ENCODE results near the gene YTHDC2. TPM values are rescaled to one million over a fixed set of nuclear protein-coding genes. Genes with fewer than 3 reads are reported as not detected.
"Not testable (repeated sequence)": the region's sequence is repeated elsewhere in the genome, so short reads cannot be mapped to it uniquely, and the experiment has no call there.

YTHDC2 gene
- total RNA-seq, 1 experiment from 2014 or later: 63.8 TPM

GRCh38 chr5:113598150-113598549 is 84.7 kb downstream of the YTHDC2 start:
- H3K27ac ChIP-seq (ENCODE audit: low read length): no peak overlapping the region
- no peak overlapping the region for H3K4me3 ChIP-seq (ENCODE audit: low read length)
- H3K36me3 ChIP-seq (ENCODE audit: insufficient read depth, low read length): peaks cover 25% of the 10 kb centered on the region; the same call in 1 of the 2 replicates
- no peak overlapping the region for H3K4me2 ChIP-seq (ENCODE audit: low read depth, low read length, poor library complexity, severe bottlenecking)
- H2AFZ ChIP-seq (ENCODE audit: low read length): no peak overlapping the region
- H3K9me3 ChIP-seq (ENCODE audit: low read length): no peaks in the 10 kb centered on the region
- H3K9ac ChIP-seq (ENCODE audit: low read length): no peak overlapping the region
- no peaks in the 10 kb centered on the region for H3K4me1 ChIP-seq (ENCODE audit: low read length)
- no peaks in the 10 kb centered on the region for H3K27me3 ChIP-seq (ENCODE audit: low read length)
- H4K20me1 ChIP-seq (ENCODE audit: insufficient read depth, low read depth, low read length): no peaks in the 10 kb centered on the region
- H3K9me2 ChIP-seq (replicated peaks; ENCODE audit: insufficient read depth, low read length): no peaks in the 10 kb centered on the region
- no peaks in the 10 kb centered on the region for H3K79me2 ChIP-seq (ENCODE audit: low read length)
- no peak for DNase-seq

DNA sequence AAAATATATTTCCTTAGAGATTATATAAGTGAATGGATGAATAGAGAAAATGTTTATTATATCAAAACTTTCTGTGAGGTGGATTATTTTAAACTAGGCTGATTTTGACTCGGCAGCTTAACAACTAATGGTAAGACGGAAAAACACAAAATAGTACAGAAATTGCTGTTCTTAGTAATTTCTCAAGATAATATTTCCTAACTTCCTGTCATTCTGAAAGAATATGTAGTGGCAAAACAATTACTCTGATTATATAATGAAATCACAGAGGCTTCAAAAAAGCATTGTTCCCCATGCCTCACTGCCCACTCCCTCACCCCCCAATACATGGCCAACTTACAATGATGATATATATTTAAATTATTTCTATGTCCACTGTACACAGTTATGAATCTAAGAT is 85.4 kb downstream of the YTHDC2 start:
- H3K27me3 ChIP-seq (ENCODE audit: low read length): no peaks in the 10 kb centered on the region
- no peak overlapping the region for H2AFZ ChIP-seq (ENCODE audit: low read length)
- H3K4me3 ChIP-seq (ENCODE audit: low read length): no peak overlapping the region
- no peak for DNase-seq
- no peaks in the 10 kb centered on the region for H3K79me2 ChIP-seq (ENCODE audit: low read length)
- no peak overlapping the region for H3K27ac ChIP-seq (ENCODE audit: low read length)
- no peak overlapping the region for H3K4me2 ChIP-seq (ENCODE audit: low read depth, low read length, poor library complexity, severe bottlenecking)
- peaks cover 18% of the 10 kb centered on the region; the same call in 1 of the 2 replicates for H3K36me3 ChIP-seq (ENCODE audit: insufficient read depth, low read length)
- H3K9ac ChIP-seq (ENCODE audit: low read length): no peak overlapping the region
- H3K9me2 ChIP-seq (replicated peaks; ENCODE audit: insufficient read depth, low read length): no peaks in the 10 kb centered on the region
- no peaks in the 10 kb centered on the region for H3K9me3 ChIP-seq (ENCODE audit: low read length)
- no peaks in the 10 kb centered on the region for H4K20me1 ChIP-seq (ENCODE audit: insufficient read depth, low read depth, low read length)
- H3K4me1 ChIP-seq (ENCODE audit: low read length): no peaks in the 10 kb centered on the region

- no peaks in the 10 kb centered on the region for H4K20me1 ChIP-seq (ENCODE audit: insufficient read depth, low read depth, low read length)
- no peak overlapping the region for H3K4me2 ChIP-seq (ENCODE audit: low read depth, low read length, poor library complexity, severe bottlenecking)
- no peak overlapping the region for H3K27ac ChIP-seq (ENCODE audit: low read length)
- no peaks in the 10 kb centered on the region for H3K9me2 ChIP-seq (replicated peaks; ENCODE audit: insufficient read depth, low read length)
- H3K4me1 ChIP-seq (ENCODE audit: low read length): no peaks in the 10 kb centered on the region
- no peaks in the 10 kb centered on the region for H3K9me3 ChIP-seq (ENCODE audit: low read length)
- H2AFZ ChIP-seq (ENCODE audit: low read length): no peak overlapping the region
- no peak overlapping the region for H3K9ac ChIP-seq (ENCODE audit: low read length)
- DNase-seq: no peak
- no peaks in the 10 kb centered on the region for H3K79me2 ChIP-seq (ENCODE audit: low read length)
- peaks cover 9% of the 10 kb centered on the region; the same call in 1 of the 2 replicates for H3K36me3 ChIP-seq (ENCODE audit: insufficient read depth, low read length)
- H3K4me3 ChIP-seq (ENCODE audit: low read length): no peak overlapping the region
- H3K27me3 ChIP-seq (ENCODE audit: low read length): no peaks in the 10 kb centered on the region
These were observed 86.9 kb downstream of the YTHDC2 start for GRCh38 chr5:113600255-113600905.

GRCh38 chr5:113601423-113601822 is 87.9 kb downstream of the YTHDC2 start:
- Histone ChIP-seq H3K27me3 (ENCODE audit: low read length) (no peaks in the 10 kb centered on the region), H4K20me1 (ENCODE audit: insufficient read depth, low read depth, low read length) (no peaks in the 10 kb centered on the region), H2AFZ (ENCODE audit: low read length) (no peak overlapping the region), H3K9ac (ENCODE audit: low read length) (no peak overlapping the region), H3K4me3 (ENCODE audit: low read length) (no peak overlapping the region), H3K79me2 (ENCODE audit: low read length) (no peaks in the 10 kb centered on the region), H3K9me3 (ENCODE audit: low read length) (no peaks in the 10 kb centered on the region), H3K36me3 (ENCODE audit: insufficient read depth, low read length) (peaks cover 7% of the 10 kb centered on the region; the same call in 1 of the 2 replicates), H3K4me2 (ENCODE audit: low read depth, low read length, poor library complexity, severe bottlenecking) (no peak overlapping the region), H3K4me1 (ENCODE audit: low read length) (peaks cover 5% of the 10 kb centered on the region; the same call in 1 of the 2 replicates), H3K27ac (ENCODE audit: low read length) (no peak overlapping the region), H3K9me2 (replicated peaks; ENCODE audit: insufficient read depth, low read length) (no peaks in the 10 kb centered on the region)
- DNase-seq: no peak

DNA sequence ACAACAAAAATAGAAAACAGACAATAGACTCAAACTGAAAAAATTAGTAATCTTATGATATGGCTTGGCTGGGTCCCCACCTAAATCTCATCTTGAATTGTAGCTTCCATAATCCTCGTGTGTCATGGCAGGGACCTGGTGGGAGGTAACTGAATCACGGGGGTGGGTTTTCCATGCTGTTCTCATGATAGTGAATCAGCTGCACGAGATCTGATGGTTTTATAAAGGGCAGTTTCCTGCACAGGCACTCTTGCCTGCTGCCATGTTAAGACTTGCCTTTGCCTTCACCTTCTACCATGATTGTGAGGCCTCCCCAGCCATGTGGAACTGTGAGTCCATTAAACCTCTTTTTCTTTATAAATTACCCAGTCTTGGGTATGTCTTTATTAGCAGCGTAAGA is 89.8 kb downstream of the YTHDC2 start:
- not testable (repeated sequence) for H3K4me2 ChIP-seq (ENCODE audit: low read depth, low read length, poor library complexity, severe bottlenecking); H3K27ac ChIP-seq (ENCODE audit: low read length); H3K9me2 ChIP-seq (replicated peaks; ENCODE audit: insufficient read depth, low read length); H4K20me1 ChIP-seq (ENCODE audit: insufficient read depth, low read depth, low read length); H3K79me2 ChIP-seq (ENCODE audit: low read length); H3K36me3 ChIP-seq (ENCODE audit: insufficient read depth, low read length); H3K27me3 ChIP-seq (ENCODE audit: low read length); DNase-seq; H3K4me1 ChIP-seq (ENCODE audit: low read length); H3K4me3 ChIP-seq (ENCODE audit: low read length); H2AFZ ChIP-seq (ENCODE audit: low read length); H3K9me3 ChIP-seq (ENCODE audit: low read length); H3K9ac ChIP-seq (ENCODE audit: low read length)

DNA sequence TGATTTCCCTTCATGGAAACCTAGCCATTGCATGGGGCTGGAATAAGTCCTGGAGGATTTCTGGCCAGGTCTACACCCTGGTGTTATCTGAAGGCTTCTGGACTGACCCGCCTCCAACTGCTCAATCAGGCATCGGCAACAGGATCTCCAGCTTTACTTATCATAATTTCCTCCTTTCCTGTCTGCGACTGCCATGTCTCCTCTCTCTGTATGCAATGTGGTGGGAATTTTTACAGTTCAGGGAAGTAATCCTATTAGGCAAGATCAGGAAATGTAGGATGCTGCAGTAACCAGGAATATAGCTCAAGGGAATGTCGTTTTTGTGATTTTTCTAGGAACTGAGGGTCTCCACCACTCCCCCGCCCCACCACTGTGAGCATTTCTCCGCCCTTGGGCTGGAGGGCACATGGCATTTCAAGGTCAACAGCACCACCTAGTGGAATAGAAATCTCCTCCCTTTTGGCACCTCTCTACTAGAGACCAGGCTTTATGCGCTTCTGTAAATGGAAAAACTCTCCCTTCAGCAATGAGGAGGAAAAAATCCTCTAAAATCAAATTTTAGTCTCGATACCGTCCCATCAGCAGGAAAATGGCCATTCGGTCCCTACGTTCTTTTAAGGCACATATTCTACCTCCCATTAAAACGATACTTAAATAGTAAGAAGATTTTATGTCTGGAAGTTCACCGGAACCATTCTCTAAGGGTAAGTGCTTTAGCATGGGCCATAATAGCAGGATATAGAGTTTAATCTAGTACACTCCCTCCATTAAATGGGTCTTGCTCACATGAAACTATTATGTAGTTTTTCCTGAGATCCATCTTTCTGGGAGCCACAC is 93.0 kb downstream of the YTHDC2 start:
- no peak overlapping the region for H3K4me2 ChIP-seq (ENCODE audit: low read depth, low read length, poor library complexity, severe bottlenecking)
- peak; percentile 90 for DNase-seq
- 0 out of 2 replicates have a peak overlapping the region, but pooled peaks have one; percentile 17 for H2AFZ ChIP-seq (ENCODE audit: low read length)

DNA sequence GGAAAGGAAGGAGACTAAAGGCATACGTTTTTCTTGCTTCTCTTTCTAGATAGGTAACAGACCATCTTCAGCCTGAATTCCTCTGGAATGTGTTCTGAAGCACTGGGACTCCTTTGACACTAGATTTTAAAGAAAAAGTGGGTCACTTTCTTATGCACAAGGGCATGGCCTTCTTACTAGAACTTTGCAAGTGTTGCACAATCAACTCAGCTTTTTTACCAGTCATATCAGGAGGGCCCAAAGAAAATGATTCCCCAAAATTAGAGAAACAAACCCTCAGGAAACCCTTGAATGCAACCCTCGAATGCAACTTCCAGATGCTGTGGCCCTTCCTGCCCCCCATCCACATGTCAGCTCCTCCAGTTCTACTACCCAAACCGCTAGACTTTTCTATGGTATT is 93.9 kb downstream of the YTHDC2 start:
- Histone ChIP-seq H3K4me1 (ENCODE audit: low read length) (peaks cover 9% of the 10 kb centered on the region; the same call in 1 of the 2 replicates), H4K20me1 (ENCODE audit: insufficient read depth, low read depth, low read length) (no peaks in the 10 kb centered on the region), H3K9ac (ENCODE audit: low read length) (no peak overlapping the region), H3K27ac (ENCODE audit: low read length) (no peak overlapping the region), H3K79me2 (ENCODE audit: low read length) (no peaks in the 10 kb centered on the region), H2AFZ (ENCODE audit: low read length) (no peak overlapping the region), H3K4me2 (ENCODE audit: low read depth, low read length, poor library complexity, severe bottlenecking) (no peak overlapping the region), H3K4me3 (ENCODE audit: low read length) (no peak overlapping the region), H3K36me3 (ENCODE audit: insufficient read depth, low read length) (no peaks in the 10 kb centered on the region), H3K27me3 (ENCODE audit: low read length) (no peaks in the 10 kb centered on the region), H3K9me3 (ENCODE audit: low read length) (no peaks in the 10 kb centered on the region), H3K9me2 (replicated peaks; ENCODE audit: insufficient read depth, low read length) (no peaks in the 10 kb centered on the region)
- DNase-seq: no peak

More for the DNA sequence above, 93.0 kb downstream of the YTHDC2 start:
- Histone ChIP-seq H3K4me3 (ENCODE audit: low read length) (no peak overlapping the region), H4K20me1 (ENCODE audit: insufficient read depth, low read depth, low read length) (no peaks in the 10 kb centered on the region), H3K27me3 (ENCODE audit: low read length) (no peaks in the 10 kb centered on the region), H3K4me1 (ENCODE audit: low read length) (peaks cover 9% of the 10 kb centered on the region; the same call in 1 of the 2 replicates), H3K36me3 (ENCODE audit: insufficient read depth, low read length) (no peaks in the 10 kb centered on the region), H3K9ac (ENCODE audit: low read length) (no peak overlapping the region), H3K79me2 (ENCODE audit: low read length) (no peaks in the 10 kb centered on the region), H3K9me3 (ENCODE audit: low read length) (no peaks in the 10 kb centered on the region), H3K9me2 (replicated peaks; ENCODE audit: insufficient read depth, low read length) (no peaks in the 10 kb centered on the region), H3K27ac (ENCODE audit: low read length) (no peak overlapping the region)

DNA sequence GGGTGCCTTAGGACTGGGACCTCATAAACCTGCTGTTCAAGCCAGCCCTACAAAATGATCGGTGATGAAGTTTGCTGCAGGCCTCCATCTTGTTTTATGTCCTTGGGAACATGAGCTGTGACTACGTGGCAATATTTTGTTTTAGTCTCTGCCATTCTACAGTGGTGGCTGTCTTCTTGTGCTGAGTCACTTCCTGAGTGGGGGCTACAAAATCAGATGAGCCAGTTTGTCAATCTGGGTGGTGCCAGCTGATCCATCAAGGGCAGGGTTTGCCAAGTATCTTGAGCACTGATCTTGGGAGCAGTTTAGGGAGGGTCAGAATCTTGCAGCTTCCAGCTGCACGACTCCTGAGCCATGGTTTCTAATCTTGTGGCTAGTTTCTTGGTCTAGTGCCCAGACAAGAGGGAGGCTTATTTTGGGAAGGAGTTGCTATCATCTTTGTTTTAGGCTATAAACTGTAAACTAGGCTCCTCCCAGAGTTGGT is 94.7 kb downstream of the YTHDC2 start:
- Histone ChIP-seq H3K9me2 (replicated peaks; ENCODE audit: insufficient read depth, low read length) (no peaks in the 10 kb centered on the region), H3K9ac (ENCODE audit: low read length) (no peak overlapping the region), H3K4me1 (ENCODE audit: low read length) (peaks cover 9% of the 10 kb centered on the region; the same call in 1 of the 2 replicates), H3K27ac (ENCODE audit: low read length) (no peak overlapping the region), H4K20me1 (ENCODE audit: insufficient read depth, low read depth, low read length) (no peaks in the 10 kb centered on the region), H3K79me2 (ENCODE audit: low read length) (no peaks in the 10 kb centered on the region), H3K27me3 (ENCODE audit: low read length) (no peaks in the 10 kb centered on the region), H2AFZ (ENCODE audit: low read length) (no peak overlapping the region), H3K4me3 (ENCODE audit: low read length) (no peak overlapping the region), H3K4me2 (ENCODE audit: low read depth, low read length, poor library complexity, severe bottlenecking) (no peak overlapping the region), H3K36me3 (ENCODE audit: insufficient read depth, low read length) (no peaks in the 10 kb centered on the region), H3K9me3 (ENCODE audit: low read length) (no peaks in the 10 kb centered on the region)
- no peak for DNase-seq
